ENCODE results near the gene EXOC6. TPM values are rescaled to one million over a fixed set of nuclear protein-coding genes. Genes with fewer than 3 reads are reported as not detected.

EXOC6 gene
- total and polyA plus RNA-seq, 2 of the 13 experiments (the other 11 are each of a cell fraction or from before 2014, with no cell fraction given) = 22.2 to 29.2 TPM

DNA sequence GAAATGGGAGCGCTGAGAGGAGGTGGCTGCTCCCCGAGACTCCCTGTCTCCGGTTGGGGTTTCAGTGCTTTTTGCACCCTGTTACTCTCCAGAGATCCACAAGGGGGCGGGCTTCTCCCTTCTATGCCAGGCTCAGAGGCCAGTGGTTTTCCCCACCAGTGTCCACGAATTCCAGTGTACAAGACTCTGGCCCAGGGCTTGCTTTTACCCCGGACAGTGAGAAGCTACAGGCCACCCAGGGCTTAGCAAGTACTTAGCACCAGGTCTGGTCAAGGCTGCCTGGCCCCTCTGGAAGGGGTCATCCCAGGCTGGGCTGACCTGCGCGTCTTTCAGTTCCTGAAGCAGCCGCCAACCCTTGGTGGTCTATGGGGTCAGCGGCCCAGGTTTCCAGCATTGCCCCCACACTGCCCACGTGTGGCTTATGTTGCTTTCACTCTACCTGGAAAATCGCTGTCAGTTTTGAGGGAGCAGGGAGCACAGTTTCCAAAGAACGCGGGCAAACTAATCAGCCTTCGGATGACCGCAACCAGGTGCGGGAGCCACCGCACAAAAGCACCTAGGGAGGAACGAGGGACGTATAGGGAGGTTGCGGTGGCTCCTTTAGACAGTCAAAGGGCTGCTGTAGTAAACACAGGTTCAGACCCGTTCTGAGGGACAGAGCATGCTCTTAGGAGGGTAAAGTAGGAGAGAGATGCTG, 232.2 kb downstream of the EXOC6 start (continued):
- TF ChIP-seq, protein P1, sequence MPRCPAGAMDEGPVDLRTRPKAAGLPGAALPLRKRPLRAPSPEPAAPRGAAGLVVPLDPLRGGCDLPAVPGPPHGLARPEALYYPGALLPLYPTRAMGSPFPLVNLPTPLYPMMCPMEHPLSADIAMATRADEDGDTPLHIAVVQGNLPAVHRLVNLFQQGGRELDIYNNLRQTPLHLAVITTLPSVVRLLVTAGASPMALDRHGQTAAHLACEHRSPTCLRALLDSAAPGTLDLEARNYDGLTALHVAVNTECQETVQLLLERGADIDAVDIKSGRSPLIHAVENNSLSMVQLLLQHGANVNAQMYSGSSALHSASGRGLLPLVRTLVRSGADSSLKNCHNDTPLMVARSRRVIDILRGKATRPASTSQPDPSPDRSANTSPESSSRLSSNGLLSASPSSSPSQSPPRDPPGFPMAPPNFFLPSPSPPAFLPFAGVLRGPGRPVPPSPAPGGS (CRISPR knock-in tag; IDR thresholded peaks at IDR 0.05) = no peak
- TF ChIP-seq, protein P2, sequence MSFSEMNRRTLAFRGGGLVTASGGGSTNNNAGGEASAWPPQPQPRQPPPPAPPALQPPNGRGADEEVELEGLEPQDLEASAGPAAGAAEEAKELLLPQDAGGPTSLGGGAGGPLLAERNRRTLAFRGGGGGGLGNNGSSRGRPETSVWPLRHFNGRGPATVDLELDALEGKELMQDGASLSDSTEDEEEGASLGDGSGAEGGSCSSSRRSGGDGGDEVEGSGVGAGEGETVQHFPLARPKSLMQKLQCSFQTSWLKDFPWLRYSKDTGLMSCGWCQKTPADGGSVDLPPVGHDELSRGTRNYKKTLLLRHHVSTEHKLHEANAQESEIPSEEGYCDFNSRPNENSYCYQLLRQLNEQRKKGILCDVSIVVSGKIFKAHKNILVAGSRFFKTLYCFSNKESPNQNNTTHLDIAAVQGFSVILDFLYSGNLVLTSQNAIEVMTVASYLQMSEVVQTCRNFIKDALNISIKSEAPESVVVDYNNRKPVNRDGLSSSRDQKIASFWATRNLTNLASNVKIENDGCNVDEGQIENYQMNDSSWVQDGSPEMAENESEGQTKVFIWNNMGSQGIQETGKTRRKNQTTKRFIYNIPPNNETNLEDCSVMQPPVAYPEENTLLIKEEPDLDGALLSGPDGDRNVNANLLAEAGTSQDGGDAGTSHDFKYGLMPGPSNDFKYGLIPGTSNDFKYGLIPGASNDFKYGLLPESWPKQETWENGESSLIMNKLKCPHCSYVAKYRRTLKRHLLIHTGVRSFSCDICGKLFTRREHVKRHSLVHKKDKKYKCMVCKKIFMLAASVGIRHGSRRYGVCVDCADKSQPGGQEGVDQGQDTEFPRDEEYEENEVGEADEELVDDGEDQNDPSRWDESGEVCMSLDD (CRISPR knock-in tag; IDR thresholded peaks at IDR 0.05; ENCODE audit: borderline replicate concordance) = 0 out of 2 replicates have a peak, but pooled peaks have one; percentile 34
- no peak for TF ChIP-seq ZNF296 (CRISPR knock-in tag; conservative IDR thresholded peaks at IDR 0.05)
- no peak for TF ChIP-seq SAP130 (CRISPR knock-in tag; IDR thresholded peaks at IDR 0.05; ENCODE audit: low read depth)
- peak; percentile 13 for TF ChIP-seq TEAD3 (CRISPR knock-in tag; optimal IDR thresholded peaks at IDR 0.05; ENCODE audit: borderline replicate concordance)
- TF ChIP-seq ZSCAN20 (CRISPR knock-in tag; IDR thresholded peaks at IDR 0.05; ENCODE audit: borderline replicate concordance) = peak; percentile 80; the same call in 1 of the 2 replicates
- no peak for TF ChIP-seq THYN1 (CRISPR knock-in tag; IDR thresholded peaks at IDR 0.05; ENCODE audit: borderline replicate concordance, low read depth)
- no peak for TF ChIP-seq ZNF839 (CRISPR knock-in tag; IDR thresholded peaks at IDR 0.05; ENCODE audit: borderline replicate concordance)
- TF ChIP-seq, protein P3, sequence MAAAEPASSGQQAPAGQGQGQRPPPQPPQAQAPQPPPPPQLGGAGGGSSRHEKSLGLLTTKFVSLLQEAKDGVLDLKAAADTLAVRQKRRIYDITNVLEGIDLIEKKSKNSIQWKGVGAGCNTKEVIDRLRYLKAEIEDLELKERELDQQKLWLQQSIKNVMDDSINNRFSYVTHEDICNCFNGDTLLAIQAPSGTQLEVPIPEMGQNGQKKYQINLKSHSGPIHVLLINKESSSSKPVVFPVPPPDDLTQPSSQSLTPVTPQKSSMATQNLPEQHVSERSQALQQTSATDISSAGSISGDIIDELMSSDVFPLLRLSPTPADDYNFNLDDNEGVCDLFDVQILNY (CRISPR knock-in tag; conservative IDR thresholded peaks at IDR 0.05) = no peak
- TF ChIP-seq ZNF496 (CRISPR knock-in tag; IDR thresholded peaks at IDR 0.05; ENCODE audit: insufficient replicate concordance) = no peak
- no peak for TF ChIP-seq SMAD9 (CRISPR knock-in tag; IDR thresholded peaks at IDR 0.05)
- TF ChIP-seq CAMTA2 (CRISPR knock-in tag; IDR thresholded peaks at IDR 0.05; ENCODE audit: borderline replicate concordance) = no peak
- TF ChIP-seq, protein P4, sequence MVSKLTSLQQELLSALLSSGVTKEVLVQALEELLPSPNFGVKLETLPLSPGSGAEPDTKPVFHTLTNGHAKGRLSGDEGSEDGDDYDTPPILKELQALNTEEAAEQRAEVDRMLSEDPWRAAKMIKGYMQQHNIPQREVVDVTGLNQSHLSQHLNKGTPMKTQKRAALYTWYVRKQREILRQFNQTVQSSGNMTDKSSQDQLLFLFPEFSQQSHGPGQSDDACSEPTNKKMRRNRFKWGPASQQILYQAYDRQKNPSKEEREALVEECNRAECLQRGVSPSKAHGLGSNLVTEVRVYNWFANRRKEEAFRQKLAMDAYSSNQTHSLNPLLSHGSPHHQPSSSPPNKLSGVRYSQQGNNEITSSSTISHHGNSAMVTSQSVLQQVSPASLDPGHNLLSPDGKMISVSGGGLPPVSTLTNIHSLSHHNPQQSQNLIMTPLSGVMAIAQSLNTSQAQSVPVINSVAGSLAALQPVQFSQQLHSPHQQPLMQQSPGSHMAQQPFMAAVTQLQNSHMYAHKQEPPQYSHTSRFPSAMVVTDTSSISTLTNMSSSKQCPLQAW (CRISPR knock-in tag; IDR thresholded peaks at IDR 0.05) = 0 out of 2 replicates have a peak, but pooled peaks have one; percentile 18
- TF ChIP-seq ZNF850 (CRISPR knock-in tag; conservative IDR thresholded peaks at IDR 0.05) = no peak
- peak; percentile 68; the same call in 1 of the 2 replicates for TF ChIP-seq NFKB2 (CRISPR knock-in tag; IDR thresholded peaks at IDR 0.05; ENCODE audit: borderline replicate concordance)
- TF ChIP-seq MED13 (CRISPR knock-in tag; IDR thresholded peaks at IDR 0.05) = no peak
- TF ChIP-seq FOXK1 (CRISPR knock-in tag; IDR thresholded peaks at IDR 0.05; ENCODE audit: borderline replicate concordance, low read depth) = no peak
- TF ChIP-seq PHF20 (CRISPR knock-in tag; IDR thresholded peaks at IDR 0.05) = no peak
- no peak for TF ChIP-seq ZNF30 (CRISPR knock-in tag; IDR thresholded peaks at IDR 0.05)
